IPS-NIHi7 (cell line): ENCODE data around the gene MYO1B.

Experiments used
- DNase-seq: peaks from one replicate; pipeline ENCODE4 v3.0.0; 2012; ENCODE audit warnings: mixed read lengths; ENCODE audit errors: extremely low spot score

MYO1B gene

GRCh38 chr2:191297033-191297432 is 51.8 kb downstream of the MYO1B start:
- DNase-seq: no peak

- DNase-seq: no peak
These were observed 53.1 kb downstream of the MYO1B start for GRCh38 chr2:191298306-191298705.

GRCh38 chr2:191299010-191299409 is 53.8 kb downstream of the MYO1B start:
- DNase-seq: no peak

GRCh38 chr2:191299866-191300265 is 54.7 kb downstream of the MYO1B start:
- no peak for DNase-seq

- no peak for DNase-seq
These were observed 56.8 kb downstream of the MYO1B start for GRCh38 chr2:191301971-191302370.

GRCh38 chr2:191302459-191303139 is 57.4 kb downstream of the MYO1B start:
- DNase-seq: no peak

GRCh38 chr2:191303140-191304005 is 58.2 kb downstream of the MYO1B start:
- DNase-seq: no peak

GRCh38 chr2:191304939-191305875 is 60.0 kb downstream of the MYO1B start:
- no peak for DNase-seq

- DNase-seq: no peak
These were observed 62.8 kb downstream of the MYO1B start for GRCh38 chr2:191308026-191308425.

GRCh38 chr2:191311156-191311555 is 66.0 kb downstream of the MYO1B start:
- DNase-seq: no peak

GRCh38 chr2:191311627-191312026 is 66.4 kb downstream of the MYO1B start:
- DNase-seq: no peak

- no peak for DNase-seq
These were observed 67.0 kb downstream of the MYO1B start for GRCh38 chr2:191312163-191312562.

- DNase-seq: no peak
These were observed 67.5 kb downstream of the MYO1B start for GRCh38 chr2:191312662-191313061.

- no peak for DNase-seq
These were observed 69.6 kb downstream of the MYO1B start for GRCh38 chr2:191314697-191315364.

GRCh38 chr2:191315365-191315752 is 70.2 kb downstream of the MYO1B start:
- DNase-seq: no peak

GRCh38 chr2:191316246-191316994 is 71.2 kb downstream of the MYO1B start:
- no peak for DNase-seq

GRCh38 chr2:191318037-191318728 is 73.0 kb downstream of the MYO1B start:
- no peak for DNase-seq

GRCh38 chr2:191318729-191319078 is 73.5 kb downstream of the MYO1B start:
- DNase-seq: peak; percentile 50

- no peak for DNase-seq
These were observed 74.0 kb downstream of the MYO1B start for GRCh38 chr2:191319186-191319585.

- DNase-seq: no peak
These were observed 75.7 kb downstream of the MYO1B start for GRCh38 chr2:191320881-191321280.
